Smooth muscle cell (in vitro differentiated cells): ENCODE measurements around the gene SPOCK1. TPM values are rescaled to one million over a fixed set of nuclear protein-coding genes. Genes with fewer than 3 reads are reported as not detected.

ENCODE experiments used
- DNase-seq: peaks from one replicate; lab custom pipeline; 2025; ENCODE audit not compliant: unreplicated experiment; lab: John Stamatoyannopoulos, UW
- H2AFZ ChIP-seq: fragments of 200-600 bp; sonication (generic); 2 replicates; pipeline ENCODE4 v1.6.0; 2016; ENCODE audit warnings: antibody characterized with exemption, low read depth, mild to moderate bottlenecking
- H3F3A ChIP-seq: fragments of 200-600 bp; sonication (generic); 2 replicates; pipeline ENCODE4 v1.6.0; 2017; ENCODE audit warnings: antibody characterized with exemption, low read depth
- H3K27ac ChIP-seq: fragments of 200-600 bp; sonication (generic); 2 replicates; pipeline ENCODE4 v1.5.1; 2016; ENCODE audit warnings: low read depth, mild to moderate bottlenecking
- H3K27me3 ChIP-seq: fragments of 200-600 bp; sonication (generic); 2 replicates; pipeline ENCODE4 v1.6.1; 2016; ENCODE audit warnings: low read depth, mild to moderate bottlenecking
- H3K36me3 ChIP-seq: fragments of 200-600 bp; sonication (generic); 2 replicates; pipeline ENCODE4 v1.5.1; 2016; ENCODE audit warnings: low read depth
- H3K4me1 ChIP-seq: fragments of 200-600 bp; sonication (generic); 2 replicates; pipeline ENCODE4 v1.5.1; 2016; ENCODE audit warnings: low read depth
- H3K4me2 ChIP-seq: fragments of 200-600 bp; sonication (generic); 2 replicates; pipeline ENCODE4 v1.6.0; 2016; ENCODE audit warnings: mild to moderate bottlenecking
- H3K4me3 ChIP-seq: fragments of 200-600 bp; sonication (generic); 2 replicates; pipeline ENCODE4 v1.5.1; 2016; ENCODE audit warnings: mild to moderate bottlenecking
- H3K79me2 ChIP-seq: fragments of 200-600 bp; sonication (generic); 2 replicates; pipeline ENCODE4 v1.6.0; 2016; ENCODE audit warnings: low read depth, mild to moderate bottlenecking
- H3K9ac ChIP-seq: fragments of 200-600 bp; sonication (generic); 2 replicates; pipeline ENCODE4 v1.6.0; 2016; ENCODE audit warnings: low read depth
- H3K9me3 ChIP-seq: fragments of 200-600 bp; sonication (generic); replicated peaks from 2 replicates; pipeline ENCODE4 v1.5.1; 2016; ENCODE audit warnings: low read depth
- H4K20me1 ChIP-seq: fragments of 200-600 bp; sonication (generic); 2 replicates; pipeline ENCODE4 v1.6.0; 2016; ENCODE audit warnings: low read depth
- CTCF ChIP-seq: fragments of 200-600 bp; sonication (generic); IDR thresholded peaks from 2 replicates; pipeline ENCODE4 v1.5.1; 2017; ENCODE audit warnings: borderline replicate concordance, mild to moderate bottlenecking, antibody characterized with exemption; ENCODE audit not compliant: insufficient read depth, poor library complexity, severe bottlenecking
- WGBS: methylation state at CpG from one replicate; pipeline ENCODE4 v1.1.7; 2016; ENCODE audit warnings: low lambda C conversion rate; 5-methylcytosine and 5-hydroxymethylcytosine counted together
- polyA plus RNA-seq: library from polyadenylated mRNA; unstranded; fragments of >200 nt; fragmentation: Nextera tagmentation; extraction: Ambion mirVana; gene quantifications from 2 replicates; pipeline ENCODE4 v1.2.1, GENCODE V29; 2016
- total RNA-seq: library from RNA; depleted of rRNA; stranded (reverse); fragments of >200 nt; gene quantifications from 2 replicates; pipeline ENCODE4 v1.2.3, GENCODE V29; 2014

SPOCK1 gene
- total and polyA plus RNA-seq, 2 experiments from 2014 or later = 56.2 to 80.0 TPM

GRCh38 chr5:137414112-137414755, 84.9 kb downstream of the SPOCK1 start:
- Histone ChIP-seq H3K27ac (peak overlapping the region; percentile 79), H3F3A (peaks cover 18% of the 10 kb centered on the region), H3K4me2 (peak overlapping the region; percentile 80), H4K20me1 (no peaks in the 10 kb centered on the region), H3K9me3 (no peaks in the 10 kb centered on the region), H3K36me3 (no peaks in the 10 kb centered on the region), H3K4me3 (no peak overlapping the region), H3K9ac (no peak overlapping the region), H3K79me2 (no peaks in the 10 kb centered on the region), H2AFZ (no peak overlapping the region), H3K27me3 (no peaks in the 10 kb centered on the region), H3K4me1 (peaks cover 9% of the 10 kb centered on the region)
- TF ChIP-seq CTCF = no peak
- DNase-seq = no peak
- 51% methylated on average over 1 of the region's 1 CpG for WGBS

- no peak for TF ChIP-seq CTCF
- Histone ChIP-seq H3K27me3 (no peaks in the 10 kb centered on the region), H3K4me1 (peaks cover 9% of the 10 kb centered on the region), H3K9ac (no peak overlapping the region), H2AFZ (no peak overlapping the region), H3K4me2 (no peak overlapping the region), H3K27ac (no peak overlapping the region), H4K20me1 (no peaks in the 10 kb centered on the region), H3K9me3 (no peaks in the 10 kb centered on the region), H3K36me3 (no peaks in the 10 kb centered on the region), H3K79me2 (no peaks in the 10 kb centered on the region), H3K4me3 (no peak overlapping the region), H3F3A (peaks cover 18% of the 10 kb centered on the region)
- 100% methylated on average over 1 of the region's 1 CpG for WGBS
- DNase-seq = no peak
Observed at GRCh38 chr5:137412136-137412535, 87.0 kb downstream of the SPOCK1 start.

GRCh38 chr5:137410234-137411010, 88.7 kb downstream of the SPOCK1 start:
- Histone ChIP-seq H3K79me2 (no peaks in the 10 kb centered on the region), H3K4me3 (no peak overlapping the region), H3K9me3 (no peaks in the 10 kb centered on the region), H3K4me1 (peaks cover 9% of the 10 kb centered on the region), H3K36me3 (no peaks in the 10 kb centered on the region), H3K9ac (no peak overlapping the region), H4K20me1 (no peaks in the 10 kb centered on the region), H3K27ac (no peak overlapping the region), H3K27me3 (no peaks in the 10 kb centered on the region), H3F3A (peaks cover 12% of the 10 kb centered on the region), H2AFZ (no peak overlapping the region), H3K4me2 (no peak overlapping the region)
- 87% methylated on average over 4 of the region's 4 CpGs for WGBS
- no peak for TF ChIP-seq CTCF
- DNase-seq = no peak
